Astrocyte of the spinal cord (primary cell): ENCODE results near the gene DOCK11.

Experiments used
- DNase-seq: peaks from one replicate; pipeline ENCODE4 v3.0.0; 2011; ENCODE audit warnings: low read depth, low spot score
- H3K4me3 ChIP-seq: 2 replicates; pipeline ENCODE4 v1.5.1; 2011; ENCODE audit warnings: low read depth, mild to moderate bottlenecking, low read length, moderate library complexity
- CTCF ChIP-seq: IDR thresholded peaks from 2 replicates; pipeline ENCODE4 v1.5.1; 2012; ENCODE audit warnings: low read depth, mild to moderate bottlenecking, low read length, inconsistent platforms
- in situ Hi-C: cut with HindIII; loops from 2 replicates; pipeline ENCODE4 v1.10.0; 2017; ENCODE audit warnings: low sequenced_read_pairs

DOCK11 gene

GRCh38 chrX:118530219-118530911, 34.8 kb downstream of the DOCK11 start:
- in situ Hi-C loops, result no loop called here
- DNase-seq, result no peak
- no peak for TF ChIP-seq CTCF
- H3K4me3 ChIP-seq, result no peak overlapping the region

- peak; percentile 55 for DNase-seq
- in situ Hi-C loops, result no loop called here
- no peak overlapping the region for H3K4me3 ChIP-seq
- TF ChIP-seq CTCF, result no peak
Observed at GRCh38 chrX:118534716-118535493, 39.3 kb downstream of the DOCK11 start.

- DNase-seq, result no peak
- H3K4me3 ChIP-seq, result no peak overlapping the region
- in situ Hi-C loops, result no loop called here
- TF ChIP-seq CTCF, result no peak
Observed at GRCh38 chrX:118536204-118536603, 40.6 kb downstream of the DOCK11 start.

- peak; percentile 37 for DNase-seq
- no peak overlapping the region for H3K4me3 ChIP-seq
- peak; percentile 39 for TF ChIP-seq CTCF
- in situ Hi-C loops, result no loop called here
Observed at GRCh38 chrX:118536687-118537461, 41.3 kb downstream of the DOCK11 start.

GRCh38 chrX:118538386-118538785, 42.8 kb downstream of the DOCK11 start:
- in situ Hi-C loops, result no loop called here
- TF ChIP-seq CTCF, result no peak
- no peak for DNase-seq
- no peak overlapping the region for H3K4me3 ChIP-seq

- in situ Hi-C loops, result no loop called here
- no peak for TF ChIP-seq CTCF
- DNase-seq, result no peak
- no peak overlapping the region for H3K4me3 ChIP-seq
Observed at GRCh38 chrX:118540342-118540741, 44.7 kb downstream of the DOCK11 start.
